CD14-positive monocyte (primary cell): Measurements from ENCODE around the gene LRP1B. TPM values are rescaled to one million over a fixed set of nuclear protein-coding genes. Genes with fewer than 3 reads are reported as not detected.

Experiments used
- DNase-seq, 3 donors: peaks; one replicate each; pipeline ENCODE4 v3.0.0-alpha.2; 2011 to 2022
- H2AFZ ChIP-seq: 2 replicates; pipeline ENCODE4 v1.6.0; 2012; ENCODE audit warnings: mild to moderate bottlenecking, low read depth, low read length, inconsistent platforms; ENCODE audit not compliant: insufficient read depth, poor library complexity, severe bottlenecking
- H3K27ac ChIP-seq, 2 donors: 1 replicate in 1 of 2; 2 replicates in 1 of 2; pipeline ENCODE4 v1.5.1; 2012 to 2013; ENCODE audit warnings: low read length in 2 of 2, control low read depth in 1 of 2, inconsistent platforms in 1 of 2, low read depth in 1 of 2, mild to moderate bottlenecking in 1 of 2
- H3K27me3 ChIP-seq, 2 donors: one replicate each; pipeline versions ENCODE4 v1.6.0 to v1.6.1; 2011 to 2013; ENCODE audit warnings: low read length in 2 of 2; ENCODE audit not compliant: control insufficient read depth in 2 of 2, insufficient read depth in 2 of 2
- H3K36me3 ChIP-seq, 2 donors: replicated peaks in 1 of 2; 1 replicate in 1 of 2; 2 replicates in 1 of 2; pipeline versions ENCODE4 v1.5.1 to v1.6.1; 2012 to 2013; ENCODE audit warnings: low read length in 2 of 2, control low read depth in 1 of 2, inconsistent platforms in 1 of 2, mild to moderate bottlenecking in 1 of 2; ENCODE audit not compliant: insufficient read depth in 2 of 2, control insufficient read depth in 1 of 2
- H3K4me1 ChIP-seq, 2 donors: 1 replicate in 1 of 2; 2 replicates in 1 of 2; pipeline versions ENCODE4 v1.5.1 to v1.6.1; 2012 to 2013; ENCODE audit warnings: low read length in 2 of 2, control low read depth in 1 of 2, inconsistent platforms in 1 of 2, mild to moderate bottlenecking in 1 of 2, moderate library complexity in 1 of 2; ENCODE audit not compliant: insufficient read depth in 2 of 2, control insufficient read depth in 1 of 2
- H3K4me2 ChIP-seq: replicated peaks from 2 replicates; pipeline ENCODE3; 2012; ENCODE audit warnings: low read length, moderate library complexity, mild to moderate bottlenecking; ENCODE audit not compliant: poor library complexity, severe bottlenecking; ENCODE audit errors: extremely low read depth
- H3K4me3 ChIP-seq, 3 experiments: fragments of 200-600 bp in 1 of 3; sonication (generic) in 1 of 3; replicated peaks in 1 of 3; 1 replicate in 2 of 3; 2 replicates in 1 of 3; pipeline ENCODE4 v1.5.1; 2011 to 2013; ENCODE audit warnings: low read length in 3 of 3, mild to moderate bottlenecking in 3 of 3, control low read depth in 2 of 3, low read depth in 2 of 3, inconsistent platforms in 1 of 3, moderate library complexity in 1 of 3
- H3K79me2 ChIP-seq: 2 replicates; pipeline ENCODE4 v1.6.0; 2012; ENCODE audit warnings: mild to moderate bottlenecking, control low read depth, inconsistent platforms, low read length, moderate library complexity; ENCODE audit not compliant: insufficient read depth
- H3K9ac ChIP-seq: 2 replicates; pipeline ENCODE4 v1.6.0; 2017; ENCODE audit warnings: low read length, mild to moderate bottlenecking; ENCODE audit not compliant: insufficient read depth, poor library complexity, severe bottlenecking
- H3K9me3 ChIP-seq, 2 donors: replicated peaks in 1 of 2; 1 replicate in 1 of 2; 2 replicates in 1 of 2; pipeline versions ENCODE4 v1.5.1 to v1.6.1; 2012 to 2013; ENCODE audit warnings: low read length in 2 of 2, control low read depth in 1 of 2; ENCODE audit not compliant: control insufficient read depth in 1 of 2, insufficient read depth in 1 of 2
- H4K20me1 ChIP-seq: 2 replicates; pipeline ENCODE4 v1.6.0; 2012; ENCODE audit warnings: mild to moderate bottlenecking, low read length, control low read depth, moderate library complexity; ENCODE audit not compliant: insufficient read depth
- H3K27ac Mint-ChIP-seq, 7 donors: one replicate each; pipeline ENCODE4 v1.8.0; 2020; ENCODE audit warnings: mild to moderate bottlenecking in 7 of 7, mixed read lengths in 7 of 7, moderate library complexity in 6 of 7, inconsistent platforms in 2 of 7
- H3K27me3 Mint-ChIP-seq, 3 donors: one replicate each; pipeline ENCODE4 v1.8.0; 2021 to 2022; ENCODE audit warnings: low read depth in 3 of 3, mild to moderate bottlenecking in 3 of 3, mixed read lengths in 3 of 3, moderate library complexity in 3 of 3, inconsistent platforms in 1 of 3
- H3K36me3 Mint-ChIP-seq, 2 donors: one replicate each; pipeline ENCODE4 v1.8.0; 2020; ENCODE audit warnings: mixed read lengths in 2 of 2, inconsistent platforms in 1 of 2, mild to moderate bottlenecking in 1 of 2
- H3K4me1 Mint-ChIP-seq: one replicate; pipeline ENCODE4 v1.8.0; 2020; ENCODE audit warnings: mild to moderate bottlenecking, mixed read lengths
- H3K4me3 Mint-ChIP-seq, 2 donors: one replicate each; pipeline ENCODE4 v1.8.0; 2020; ENCODE audit warnings: mild to moderate bottlenecking in 2 of 2, mixed read lengths in 2 of 2, moderate library complexity in 1 of 2
- H3K9me3 Mint-ChIP-seq, 7 donors: one replicate each; pipeline ENCODE4 v1.8.0; 2020 to 2022; ENCODE audit warnings: mixed read lengths in 7 of 7, mild to moderate bottlenecking in 6 of 7, moderate library complexity in 6 of 7, inconsistent platforms in 2 of 7
- WGBS: methylation state at CpG from one replicate; pipeline ENCODE4 v1.1.5; 2013; ENCODE audit warnings: missing lambda C conversion rate; ENCODE audit not compliant: insufficient coverage; 5-methylcytosine and 5-hydroxymethylcytosine counted together
- intact Hi-C, 2 donors: fragments of 100-400 bp; cut with micrococcal nuclease; formaldehyde crosslinking; loops; one replicate each; pipeline versions ENCODE4 v1.15.0 to v1.15.1; 2023
- polyA plus RNA-seq, 3 donors: library from polyadenylated mRNA; depleted of rRNA in 1 of 3; unstranded in 2 of 3; stranded (reverse) in 1 of 3; fragments of 300-500 nt in 2 of 3; fragments of >200 nt in 1 of 3; fragmentation: Illumina TruSeq in 2 of 3; gene quantifications; 1 replicate in 2 of 3; 2 replicates in 1 of 3; pipeline ENCODE4 v1.2.3, GENCODE V29; 2012 to 2021
- TF ChIP-seq, protein P1 (sequence below): fragments of 200-600 bp; IDR thresholded peaks from one replicate; pipeline ENCODE4 v1.8.0; 2022; ENCODE audit warnings: antibody characterized with exemption, mild to moderate bottlenecking

LRP1B gene
- polyA plus RNA-seq, 3 donors = not detected

DNA sequence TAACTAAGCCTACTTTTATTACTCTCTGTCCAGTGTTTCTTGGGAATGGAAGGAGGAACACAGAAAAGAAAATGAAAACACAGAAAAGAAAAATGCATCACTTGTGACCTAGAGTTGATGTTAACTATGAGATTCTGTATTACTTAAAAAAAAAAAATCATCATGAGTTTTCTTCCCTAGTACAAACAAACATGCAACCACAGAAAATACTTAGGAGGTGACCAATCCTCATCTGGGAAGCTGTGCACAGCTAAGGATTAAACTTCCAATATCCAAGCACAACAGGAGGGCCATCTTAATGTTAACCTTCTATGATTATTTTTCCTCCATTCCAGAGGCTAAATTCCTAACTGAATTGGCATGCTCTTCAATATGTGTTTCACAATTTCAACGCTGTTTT is 1140.4 kb downstream of the LRP1B start:
- H3K4me1 Mint-ChIP-seq = no peaks in the 10 kb centered on the region
- H3K9me3 Mint-ChIP-seq = peaks cover 0 to 2% (median 0%) of the 10 kb centered on the region in 7 donors
- no peaks in the 10 kb centered on the region for H3K36me3 ChIP-seq
- H3K4me3 ChIP-seq = no peak overlapping the region
- H3K4me3 Mint-ChIP-seq = no peak overlapping the region
- WGBS = no CpG with 5 or more reads among the region's 1 CpG
- no peak for DNase-seq
- H3K36me3 Mint-ChIP-seq = no peaks in the 10 kb centered on the region
- H3K27me3 ChIP-seq = no peaks in the 10 kb centered on the region
- no peaks in the 10 kb centered on the region for H3K79me2 ChIP-seq
- no peak overlapping the region for H3K27ac ChIP-seq
- no peaks in the 10 kb centered on the region for H3K27me3 Mint-ChIP-seq
- H3K9ac ChIP-seq = no peak overlapping the region
- H3K27ac Mint-ChIP-seq = no peak overlapping the region
- H2AFZ ChIP-seq = no peak overlapping the region
- no peaks in the 10 kb centered on the region for H3K4me1 ChIP-seq
- TF ChIP-seq, protein P1, sequence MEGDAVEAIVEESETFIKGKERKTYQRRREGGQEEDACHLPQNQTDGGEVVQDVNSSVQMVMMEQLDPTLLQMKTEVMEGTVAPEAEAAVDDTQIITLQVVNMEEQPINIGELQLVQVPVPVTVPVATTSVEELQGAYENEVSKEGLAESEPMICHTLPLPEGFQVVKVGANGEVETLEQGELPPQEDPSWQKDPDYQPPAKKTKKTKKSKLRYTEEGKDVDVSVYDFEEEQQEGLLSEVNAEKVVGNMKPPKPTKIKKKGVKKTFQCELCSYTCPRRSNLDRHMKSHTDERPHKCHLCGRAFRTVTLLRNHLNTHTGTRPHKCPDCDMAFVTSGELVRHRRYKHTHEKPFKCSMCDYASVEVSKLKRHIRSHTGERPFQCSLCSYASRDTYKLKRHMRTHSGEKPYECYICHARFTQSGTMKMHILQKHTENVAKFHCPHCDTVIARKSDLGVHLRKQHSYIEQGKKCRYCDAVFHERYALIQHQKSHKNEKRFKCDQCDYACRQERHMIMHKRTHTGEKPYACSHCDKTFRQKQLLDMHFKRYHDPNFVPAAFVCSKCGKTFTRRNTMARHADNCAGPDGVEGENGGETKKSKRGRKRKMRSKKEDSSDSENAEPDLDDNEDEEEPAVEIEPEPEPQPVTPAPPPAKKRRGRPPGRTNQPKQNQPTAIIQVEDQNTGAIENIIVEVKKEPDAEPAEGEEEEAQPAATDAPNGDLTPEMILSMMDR = no peak
- H4K20me1 ChIP-seq = no peaks in the 10 kb centered on the region
- intact Hi-C loops = no loop called here
- H3K9me3 ChIP-seq = no peaks in the 10 kb centered on the region
- H3K4me2 ChIP-seq = no peak overlapping the region

DNA sequence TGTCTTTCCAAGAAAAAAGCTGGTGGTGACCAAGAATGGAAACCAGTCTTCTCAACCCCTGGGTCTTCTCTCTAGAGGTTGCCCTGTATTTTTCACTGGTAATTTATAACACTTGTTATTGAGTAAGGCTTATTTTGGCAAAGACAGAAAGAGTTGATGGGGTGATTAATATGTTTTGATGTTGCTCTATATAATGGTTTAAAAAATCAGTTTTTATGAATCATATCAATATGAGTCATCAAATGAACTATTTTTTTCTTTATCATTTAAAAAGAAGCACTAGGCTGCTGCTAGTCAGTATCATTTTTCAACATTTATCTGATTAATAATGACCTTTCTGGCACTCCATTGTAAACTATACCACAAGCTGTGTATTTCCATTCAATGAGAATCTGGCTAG is 1142.2 kb downstream of the LRP1B start:
- Histone ChIP-seq H3K27me3 (no peaks in the 10 kb centered on the region), H3K79me2 (no peaks in the 10 kb centered on the region), H2AFZ (no peak overlapping the region), H3K4me2 (no peak overlapping the region), H4K20me1 (no peaks in the 10 kb centered on the region), H3K9ac (no peak overlapping the region), H3K4me1 (no peaks in the 10 kb centered on the region), H3K27ac (no peak overlapping the region), H3K4me3 (no peak overlapping the region), H3K9me3 (no peaks in the 10 kb centered on the region), H3K36me3 (no peaks in the 10 kb centered on the region)
- no peaks in the 10 kb centered on the region for H3K36me3 Mint-ChIP-seq
- H3K27ac Mint-ChIP-seq = no peak overlapping the region
- no peak for DNase-seq
- H3K9me3 Mint-ChIP-seq = peaks cover 0 to 2% (median 0%) of the 10 kb centered on the region in 7 donors
- peaks cover 0 to 2% (median 0%) of the 10 kb centered on the region in 3 donors for H3K27me3 Mint-ChIP-seq
- TF ChIP-seq, protein P1 = no peak
- no peak overlapping the region for H3K4me3 Mint-ChIP-seq
- intact Hi-C loops = no loop called here
- H3K4me1 Mint-ChIP-seq = no peaks in the 10 kb centered on the region
